Colonic mucosa (tissue), 4 donors: ENCODE data around the gene BTBD16. TPM values are rescaled to one million over a fixed set of nuclear protein-coding genes. Genes with fewer than 3 reads are reported as not detected.

Source experiments
- DNase-seq: peaks from one replicate; pipeline ENCODE4 v3.0.0-alpha.2; 2020
- H3K27ac ChIP-seq: fragments of 200-600 bp; one replicate; pipeline ENCODE4 v1.8.0; 2021
- H3K27me3 ChIP-seq: fragments of 200-600 bp; one replicate; pipeline ENCODE4 v1.8.0; 2021
- H3K36me3 ChIP-seq: fragments of 200-600 bp; one replicate; pipeline ENCODE4 v1.8.0; 2021
- H3K4me1 ChIP-seq: fragments of 200-600 bp; one replicate; pipeline ENCODE4 v1.8.0; 2021; ENCODE audit warnings: mild to moderate bottlenecking
- H3K4me3 ChIP-seq: fragments of 200-600 bp; one replicate; pipeline ENCODE4 v1.8.0; 2021
- H3K9ac ChIP-seq, 2 donors: one replicate each; pipeline ENCODE4 v1.7.0; 2013; ENCODE audit warnings: control low read depth in 2 of 2, low read depth in 2 of 2, low read length in 2 of 2
- H3K9me3 ChIP-seq: fragments of 200-600 bp; one replicate; pipeline ENCODE4 v1.8.0; 2021
- intact Hi-C: fragments of 100-400 bp; cut with DNase I; formaldehyde crosslinking; loops from one replicate; pipeline ENCODE4 v1.14.1; 2022
- total RNA-seq, 2 donors: library from RNA; stranded (reverse); fragmentation: NEBNext Ultra II Directional in 1 of 2; extraction: Animal tissue kit (Norgen Biotek cat#: 25700) in 1 of 2; gene quantifications; one replicate each; pipeline ENCODE4 v1.2.1, GENCODE V29; 2021
- TF ChIP-seq, protein P1 (sequence below): fragments of 200-600 bp; IDR thresholded peaks from one replicate; pipeline ENCODE4 v1.8.0; 2022; ENCODE audit warnings: antibody characterized with exemption, mild to moderate bottlenecking
- donor health status: healthy.
- donor health status: DM: no; HTN: no; CAD: no.
- donor health status: DM: no; HTN: no; CAD: no.

BTBD16 gene
- total RNA-seq, 2 donors from 2014 or later, result 0.13 to 0.40 TPM

DNA sequence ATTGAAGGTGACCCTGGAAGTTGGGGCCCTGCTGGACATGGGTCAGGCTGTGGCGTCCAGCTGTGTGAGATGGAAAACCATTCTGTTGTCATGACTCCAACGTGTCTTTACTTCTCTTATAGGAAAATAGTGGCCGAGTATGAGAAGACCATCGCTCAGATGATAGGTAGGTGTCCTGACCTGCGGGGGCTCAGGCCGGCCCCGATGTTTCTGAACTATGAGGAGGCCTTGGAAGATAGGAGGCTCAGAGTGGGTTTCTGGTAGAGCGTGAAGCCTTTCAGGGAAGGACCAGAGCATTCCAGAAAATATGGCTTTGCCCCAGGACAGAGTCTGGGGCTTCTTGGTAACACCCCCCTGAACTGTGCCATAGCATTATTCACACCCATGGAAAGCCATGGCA, 29.3 kb upstream of the BTBD16 start:
- no peak overlapping the region for H3K27ac ChIP-seq
- no peaks in the 10 kb centered on the region for H3K9me3 ChIP-seq
- no peaks in the 10 kb centered on the region for H3K36me3 ChIP-seq
- intact Hi-C loops, result no loop called here
- no peaks in the 10 kb centered on the region for H3K27me3 ChIP-seq
- H3K4me1 ChIP-seq, result no peaks in the 10 kb centered on the region
- no peak overlapping the region for H3K9ac ChIP-seq
- DNase-seq, result no peak
- H3K4me3 ChIP-seq, result no peak overlapping the region
- TF ChIP-seq, protein P1, sequence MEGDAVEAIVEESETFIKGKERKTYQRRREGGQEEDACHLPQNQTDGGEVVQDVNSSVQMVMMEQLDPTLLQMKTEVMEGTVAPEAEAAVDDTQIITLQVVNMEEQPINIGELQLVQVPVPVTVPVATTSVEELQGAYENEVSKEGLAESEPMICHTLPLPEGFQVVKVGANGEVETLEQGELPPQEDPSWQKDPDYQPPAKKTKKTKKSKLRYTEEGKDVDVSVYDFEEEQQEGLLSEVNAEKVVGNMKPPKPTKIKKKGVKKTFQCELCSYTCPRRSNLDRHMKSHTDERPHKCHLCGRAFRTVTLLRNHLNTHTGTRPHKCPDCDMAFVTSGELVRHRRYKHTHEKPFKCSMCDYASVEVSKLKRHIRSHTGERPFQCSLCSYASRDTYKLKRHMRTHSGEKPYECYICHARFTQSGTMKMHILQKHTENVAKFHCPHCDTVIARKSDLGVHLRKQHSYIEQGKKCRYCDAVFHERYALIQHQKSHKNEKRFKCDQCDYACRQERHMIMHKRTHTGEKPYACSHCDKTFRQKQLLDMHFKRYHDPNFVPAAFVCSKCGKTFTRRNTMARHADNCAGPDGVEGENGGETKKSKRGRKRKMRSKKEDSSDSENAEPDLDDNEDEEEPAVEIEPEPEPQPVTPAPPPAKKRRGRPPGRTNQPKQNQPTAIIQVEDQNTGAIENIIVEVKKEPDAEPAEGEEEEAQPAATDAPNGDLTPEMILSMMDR, result no peak

DNA sequence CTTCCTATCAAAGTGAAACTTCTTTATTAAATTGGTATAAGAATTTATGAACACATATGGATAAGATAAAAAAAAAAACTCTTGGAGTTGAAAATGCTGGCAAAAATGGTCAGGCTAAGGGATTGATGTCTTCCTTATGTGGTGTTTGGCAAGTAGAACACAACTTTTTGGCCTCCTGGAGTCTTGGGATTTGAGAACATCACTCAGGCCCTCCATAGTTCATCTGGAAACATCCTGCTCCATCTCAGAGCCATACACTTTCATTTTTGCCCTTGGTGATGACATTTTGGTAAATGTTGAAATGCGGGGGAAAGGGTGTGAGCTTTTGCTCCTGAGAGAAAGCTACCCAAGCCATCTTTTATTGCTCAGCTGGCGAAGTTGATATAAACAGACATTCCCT, 27.5 kb upstream of the BTBD16 start:
- H3K27me3 ChIP-seq, result no peaks in the 10 kb centered on the region
- H3K36me3 ChIP-seq, result no peaks in the 10 kb centered on the region
- TF ChIP-seq, protein P1, result no peak
- no peaks in the 10 kb centered on the region for H3K4me1 ChIP-seq
- no peak overlapping the region for H3K9ac ChIP-seq
- H3K9me3 ChIP-seq, result no peaks in the 10 kb centered on the region
- intact Hi-C loops, result no loop called here
- no peak overlapping the region for H3K27ac ChIP-seq
- H3K4me3 ChIP-seq, result no peak overlapping the region
- DNase-seq, result no peak

DNA sequence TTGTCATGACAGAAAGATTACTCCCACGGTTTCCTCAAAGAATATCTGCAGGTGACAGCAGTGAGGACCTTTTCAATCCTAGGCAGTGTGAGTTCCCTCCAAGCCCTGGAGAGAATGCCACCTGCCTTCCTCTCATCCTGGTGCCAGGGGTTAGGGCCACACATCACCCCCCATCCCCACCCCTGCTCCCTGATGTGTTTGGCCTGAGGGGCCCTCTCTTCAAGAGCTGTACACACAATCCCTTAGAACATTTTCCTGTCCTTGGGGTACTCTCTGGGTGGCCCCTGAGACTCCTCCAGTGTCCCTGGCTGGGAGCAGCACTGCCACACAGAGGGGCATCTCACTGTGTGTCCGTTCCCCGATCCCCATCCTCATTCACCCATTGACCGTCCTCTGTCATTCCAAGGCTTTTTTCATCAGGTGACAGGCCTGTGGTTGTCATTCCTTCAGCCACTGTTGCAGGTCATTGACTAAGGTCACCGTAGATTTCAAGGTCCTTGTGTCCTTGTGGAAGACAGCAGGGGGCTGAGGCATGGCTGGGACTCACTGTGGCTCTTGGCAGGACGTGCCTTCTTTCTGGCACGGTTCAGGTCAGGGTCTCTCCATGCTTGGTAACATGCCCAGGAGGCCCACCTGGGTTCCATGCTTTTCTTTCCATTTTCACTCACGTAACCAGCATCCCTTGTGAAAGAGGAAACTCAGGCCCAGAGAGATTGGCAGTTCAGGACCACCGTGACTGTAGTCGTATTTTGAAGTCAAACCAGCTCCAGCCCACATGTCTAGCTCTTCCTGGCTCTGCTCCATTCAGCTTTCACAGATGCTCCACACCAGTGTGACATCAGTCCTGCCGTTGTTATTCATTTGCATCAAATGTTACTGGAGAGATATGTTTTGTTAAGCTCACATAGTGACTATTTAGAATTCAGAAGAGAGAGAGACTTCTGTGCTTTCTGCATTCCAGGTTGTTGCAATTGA, 26.8 kb upstream of the BTBD16 start:
- H3K27ac ChIP-seq, result no peak overlapping the region
- DNase-seq, result no peak

DNA sequence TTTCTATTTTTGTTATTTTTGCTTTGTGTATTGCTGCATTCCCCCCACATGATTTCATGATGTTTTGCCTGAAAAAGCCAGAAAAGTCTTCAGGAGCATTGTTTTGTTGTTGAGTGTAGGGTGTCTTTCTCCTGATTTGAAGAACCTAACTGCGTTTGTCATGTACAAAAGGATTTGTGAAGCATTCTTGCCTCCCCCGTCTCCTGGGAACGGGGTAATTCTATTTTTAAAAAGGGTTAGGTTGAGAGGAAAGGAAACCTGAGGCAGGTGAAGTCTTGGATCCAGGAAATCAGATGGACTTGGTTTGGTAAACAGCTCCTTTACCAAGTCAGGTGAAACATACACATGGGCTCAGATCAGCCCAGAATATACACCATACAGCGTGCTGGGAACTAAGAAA, 26.0 kb upstream of the BTBD16 start:
- H3K36me3 ChIP-seq, result no peaks in the 10 kb centered on the region
- DNase-seq, result no peak
- H3K4me1 ChIP-seq, result no peaks in the 10 kb centered on the region
- no peaks in the 10 kb centered on the region for H3K27me3 ChIP-seq
- H3K27ac ChIP-seq, result no peak overlapping the region
- H3K9me3 ChIP-seq, result no peaks in the 10 kb centered on the region
- H3K4me3 ChIP-seq, result no peak overlapping the region
- intact Hi-C loops, result no loop called here
- H3K9ac ChIP-seq, result no peak overlapping the region
- TF ChIP-seq, protein P1, result no peak

More for the DNA sequence above, 26.8 kb upstream of the BTBD16 start:
- TF ChIP-seq, protein P1, result no peak
- Histone ChIP-seq H3K36me3 (no peaks in the 10 kb centered on the region), H3K27me3 (no peaks in the 10 kb centered on the region), H3K9me3 (no peaks in the 10 kb centered on the region), H3K4me3 (no peak overlapping the region), H3K9ac (no peak overlapping the region), H3K4me1 (no peaks in the 10 kb centered on the region)
- intact Hi-C loops, result no loop called here

DNA sequence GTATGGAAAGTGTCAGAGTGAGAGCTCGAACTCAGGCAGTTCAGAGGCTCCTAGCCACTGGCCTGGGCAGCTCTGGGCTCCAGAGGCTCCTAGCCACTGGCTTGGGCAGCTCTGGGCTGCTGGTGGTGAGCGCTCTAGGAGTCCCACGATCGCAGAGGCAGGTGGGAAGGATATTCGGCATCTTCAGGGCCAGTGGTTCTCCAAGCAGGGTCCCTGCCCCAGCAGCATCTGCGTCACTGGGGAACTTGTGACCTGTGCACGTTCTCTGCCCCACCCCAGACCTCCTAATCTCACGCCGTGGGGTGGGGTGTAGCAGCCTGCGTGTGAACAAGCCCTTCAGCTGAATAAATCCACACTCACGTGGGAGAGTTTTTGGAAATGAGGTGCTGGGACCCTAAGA, 25.2 kb upstream of the BTBD16 start:
- Histone ChIP-seq H3K9ac (no peak overlapping the region), H3K36me3 (no peaks in the 10 kb centered on the region), H3K27me3 (no peaks in the 10 kb centered on the region), H3K9me3 (no peaks in the 10 kb centered on the region), H3K4me3 (no peak overlapping the region), H3K4me1 (no peaks in the 10 kb centered on the region), H3K27ac (no peak overlapping the region)
- DNase-seq, result no peak
- intact Hi-C loops, result no loop called here
- TF ChIP-seq, protein P1, result no peak
